Nephron (organoid): ENCODE results near the gene NAT14.
A peak's percentile ranks its signal among the peaks of the same experiment; 100 is the strongest.

Experiments used
- H3K27ac Mint-ChIP-seq, 3 experiments: 2 replicates each; pipeline ENCODE4 v1.8.0; 2020; ENCODE audit warnings: mixed read lengths in 3 of 3, mild to moderate bottlenecking in 2 of 3, moderate library complexity in 1 of 3
- H3K27me3 Mint-ChIP-seq: 2 replicates; pipeline ENCODE4 v1.8.0; 2021; ENCODE audit warnings: low read depth, mild to moderate bottlenecking, moderate library complexity, mixed read lengths
- H3K36me3 Mint-ChIP-seq: 2 replicates; pipeline ENCODE4 v1.8.0; 2020; ENCODE audit warnings: low read depth, mixed read lengths
- H3K4me1 Mint-ChIP-seq: 2 replicates; pipeline ENCODE4 v1.8.0; 2020; ENCODE audit warnings: mixed read lengths
- H3K4me3 Mint-ChIP-seq, 3 experiments: 2 replicates each; pipeline ENCODE4 v1.8.0; 2020; ENCODE audit warnings: mild to moderate bottlenecking in 3 of 3, mixed read lengths in 3 of 3, moderate library complexity in 2 of 3
- H3K9me3 Mint-ChIP-seq: 2 replicates; pipeline ENCODE4 v1.8.0; 2020; ENCODE audit warnings: mixed read lengths
- TF ChIP-seq, protein P1 (sequence below), 3 experiments: fragments of 200-600 bp; sonication (generic); IDR thresholded peaks; one replicate each; pipeline ENCODE4 v1.5.0; 2021; ENCODE audit warnings: antibody characterized with exemption in 3 of 3; ENCODE audit not compliant: unreplicated experiment in 3 of 3

NAT14 gene

GRCh38 chr19:55471266-55471665, 13.7 kb upstream of the NAT14 start:
- H3K36me3 Mint-ChIP-seq, result no peaks in the 10 kb centered on the region
- peak overlapping the region; percentile 63 to 86 (median 80) for H3K27ac Mint-ChIP-seq
- H3K27me3 Mint-ChIP-seq, result peaks cover 4% of the 10 kb centered on the region
- H3K4me1 Mint-ChIP-seq, result peaks cover 22% of the 10 kb centered on the region
- no peaks in the 10 kb centered on the region for H3K9me3 Mint-ChIP-seq
- TF ChIP-seq, protein P1, sequence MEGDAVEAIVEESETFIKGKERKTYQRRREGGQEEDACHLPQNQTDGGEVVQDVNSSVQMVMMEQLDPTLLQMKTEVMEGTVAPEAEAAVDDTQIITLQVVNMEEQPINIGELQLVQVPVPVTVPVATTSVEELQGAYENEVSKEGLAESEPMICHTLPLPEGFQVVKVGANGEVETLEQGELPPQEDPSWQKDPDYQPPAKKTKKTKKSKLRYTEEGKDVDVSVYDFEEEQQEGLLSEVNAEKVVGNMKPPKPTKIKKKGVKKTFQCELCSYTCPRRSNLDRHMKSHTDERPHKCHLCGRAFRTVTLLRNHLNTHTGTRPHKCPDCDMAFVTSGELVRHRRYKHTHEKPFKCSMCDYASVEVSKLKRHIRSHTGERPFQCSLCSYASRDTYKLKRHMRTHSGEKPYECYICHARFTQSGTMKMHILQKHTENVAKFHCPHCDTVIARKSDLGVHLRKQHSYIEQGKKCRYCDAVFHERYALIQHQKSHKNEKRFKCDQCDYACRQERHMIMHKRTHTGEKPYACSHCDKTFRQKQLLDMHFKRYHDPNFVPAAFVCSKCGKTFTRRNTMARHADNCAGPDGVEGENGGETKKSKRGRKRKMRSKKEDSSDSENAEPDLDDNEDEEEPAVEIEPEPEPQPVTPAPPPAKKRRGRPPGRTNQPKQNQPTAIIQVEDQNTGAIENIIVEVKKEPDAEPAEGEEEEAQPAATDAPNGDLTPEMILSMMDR (IDR thresholded peaks at IDR 0.05; ENCODE audit: unreplicated experiment in 3 of 3), result no peak
- H3K4me3 Mint-ChIP-seq, result peak overlapping the region in 2 of 3 experiments; percentile 38 to 62

GRCh38 chr19:55472463-55472862, 12.5 kb upstream of the NAT14 start:
- TF ChIP-seq, protein P1 (IDR thresholded peaks at IDR 0.05; ENCODE audit: unreplicated experiment in 3 of 3), result no peak

GRCh38 chr19:55473225-55474012, 11.6 kb upstream of the NAT14 start:
- peaks cover 30% of the 10 kb centered on the region for H3K4me1 Mint-ChIP-seq
- H3K27me3 Mint-ChIP-seq, result peaks cover 8% of the 10 kb centered on the region
- no peaks in the 10 kb centered on the region for H3K9me3 Mint-ChIP-seq
- no peaks in the 10 kb centered on the region for H3K36me3 Mint-ChIP-seq
- H3K4me3 Mint-ChIP-seq, result peak overlapping the region; percentile 13 to 43 (median 29)
- TF ChIP-seq, protein P1 (IDR thresholded peaks at IDR 0.05; ENCODE audit: unreplicated experiment in 3 of 3), result no peak
- H3K27ac Mint-ChIP-seq, result peak overlapping the region; percentile 94 to 99 (median 99)

More at GRCh38 chr19:55472463-55472862, 12.5 kb upstream of the NAT14 start:
- H3K27ac Mint-ChIP-seq, result no peak overlapping the region
- H3K9me3 Mint-ChIP-seq, result no peaks in the 10 kb centered on the region
- H3K4me3 Mint-ChIP-seq, result no peak overlapping the region
- H3K4me1 Mint-ChIP-seq, result peaks cover 24% of the 10 kb centered on the region
- no peaks in the 10 kb centered on the region for H3K36me3 Mint-ChIP-seq
- peaks cover 8% of the 10 kb centered on the region for H3K27me3 Mint-ChIP-seq

DNA sequence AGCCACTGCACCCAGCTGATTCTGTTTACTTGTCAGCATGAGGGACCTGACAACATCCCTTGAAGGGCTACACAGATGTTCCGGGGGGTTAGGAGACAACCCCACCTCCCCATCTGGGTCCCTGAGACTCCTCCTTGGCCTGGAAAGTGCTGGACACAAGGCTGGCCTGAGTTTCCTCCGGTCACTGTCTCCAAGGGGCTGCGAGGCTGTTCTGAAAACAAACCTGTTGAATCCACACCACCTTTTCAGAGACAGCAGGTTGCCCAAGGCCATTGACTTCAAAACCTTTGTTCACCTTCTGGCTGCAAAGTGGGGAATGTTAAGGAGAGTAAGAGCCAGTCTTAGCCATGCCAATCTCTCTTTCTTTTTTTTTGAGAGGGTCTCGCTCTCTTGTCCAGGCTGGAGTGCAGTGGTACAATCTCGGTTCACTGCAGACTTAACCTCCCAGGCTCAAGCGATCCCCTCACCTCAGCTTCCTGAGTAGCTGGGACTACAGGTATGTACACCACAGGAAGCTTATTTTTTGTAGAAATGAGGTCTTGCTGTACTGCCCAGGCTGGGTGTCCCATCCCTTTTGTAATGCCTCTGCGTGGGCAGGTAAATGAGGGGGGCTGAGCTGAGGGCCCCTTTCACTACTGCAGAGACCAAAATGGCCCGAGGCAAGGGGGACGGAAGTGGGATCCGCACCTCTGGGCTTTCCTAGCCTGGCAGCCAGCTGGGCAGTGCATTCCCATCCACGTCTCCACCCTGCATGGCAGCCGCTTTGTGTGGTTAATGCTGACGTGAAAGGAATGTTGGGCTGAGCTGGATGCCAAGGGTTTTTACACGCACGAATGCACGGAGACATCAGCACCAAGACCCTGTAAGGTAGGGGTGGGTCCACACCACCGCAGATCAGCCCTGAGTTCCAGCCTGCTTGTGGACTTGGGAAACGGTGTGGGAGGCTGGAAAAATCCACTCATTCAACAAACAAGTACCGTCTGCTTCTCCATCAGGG, 10.4 kb upstream of the NAT14 start:
- H3K4me1 Mint-ChIP-seq, result peaks cover 42% of the 10 kb centered on the region
- TF ChIP-seq, protein P1 (IDR thresholded peaks at IDR 0.05; ENCODE audit: unreplicated experiment in 3 of 3), result no peak
- H3K27me3 Mint-ChIP-seq, result peaks cover 8% of the 10 kb centered on the region
- H3K27ac Mint-ChIP-seq, result peak overlapping the region; percentile 94 to 99 (median 99)
- peaks cover under 1% of the 10 kb centered on the region for H3K36me3 Mint-ChIP-seq
- H3K4me3 Mint-ChIP-seq, result peak overlapping the region; percentile 69 to 92 (median 92)
- H3K9me3 Mint-ChIP-seq, result no peaks in the 10 kb centered on the region

GRCh38 chr19:55476100-55476775, 8.8 kb upstream of the NAT14 start, which contains the start of gene ZNF628:
Gene ZNF628 (plus strand): TSS chr19:55476617. CDS start chr19:55479911, 3,294 bp downstream.
- peaks cover 5% of the 10 kb centered on the region for H3K36me3 Mint-ChIP-seq
- peaks cover 8% of the 10 kb centered on the region for H3K27me3 Mint-ChIP-seq
- peak within 1 kb of the TSS; percentile 92 to 96 (median 95) for H3K4me3 Mint-ChIP-seq
- H3K9me3 Mint-ChIP-seq, result no peaks in the 10 kb centered on the region
- peaks cover 42% of the 10 kb centered on the region for H3K4me1 Mint-ChIP-seq
- TF ChIP-seq, protein P1 (IDR thresholded peaks at IDR 0.05; ENCODE audit: unreplicated experiment in 3 of 3), result no peak
- peak within 1 kb of the TSS; percentile 99 for H3K27ac Mint-ChIP-seq
